Right atrium auricular region (tissue), 2 donors: ENCODE data around the gene RYR1. TPM values are rescaled to one million over a fixed set of nuclear protein-coding genes. Genes with fewer than 3 reads are reported as not detected.

ENCODE experiments used
- DNase-seq: peaks from one replicate; pipeline ENCODE4 v3.0.0-alpha.2; 2019; ENCODE audit warnings: low spot score
- H3K27ac ChIP-seq, 2 donors: fragments of 200-600 bp; sonication (generic); 1 replicate in 1 of 2; 2 replicates in 1 of 2; pipeline ENCODE4 v1.5.1; 2016 to 2019
- H3K27me3 ChIP-seq, 2 donors: fragments of 200-600 bp; sonication (generic); one replicate each; pipeline versions ENCODE4 v1.5.1 to v1.6.0; 2017 to 2019
- H3K36me3 ChIP-seq: fragments of 200-600 bp; sonication (generic); one replicate; pipeline ENCODE4 v1.5.1; 2016
- H3K4me1 ChIP-seq, 2 donors: fragments of 200-600 bp; sonication (generic); one replicate each; pipeline versions ENCODE4 v1.5.1 to v1.6.0; 2017 to 2019
- H3K4me3 ChIP-seq, 2 donors: fragments of 200-600 bp; sonication (generic); 1 replicate in 1 of 2; 2 replicates in 1 of 2; pipeline ENCODE4 v1.5.1; 2017 to 2019; ENCODE audit warnings: mild to moderate bottlenecking in 1 of 2, moderate library complexity in 1 of 2
- H3K9me3 ChIP-seq, 2 donors: fragments of 200-600 bp; sonication (generic); one replicate each; pipeline ENCODE4 v1.5.1; 2019
- total RNA-seq, 2 donors: library from RNA; depleted of rRNA; stranded (reverse); fragments of >200 nt; gene quantifications; one replicate each; pipeline ENCODE4 v1.1.0, GENCODE V29; 2016
- TF ChIP-seq, protein P1 (sequence below), 2 donors: fragments of 200-600 bp; sonication (generic); IDR thresholded peaks; one replicate each; pipeline ENCODE4 v1.5.1; 2019; ENCODE audit warnings: antibody characterized with exemption in 2 of 2

Gene RYR1
- total RNA-seq, 2 donors from 2014 or later = 0.33 to 1.7 TPM

DNA sequence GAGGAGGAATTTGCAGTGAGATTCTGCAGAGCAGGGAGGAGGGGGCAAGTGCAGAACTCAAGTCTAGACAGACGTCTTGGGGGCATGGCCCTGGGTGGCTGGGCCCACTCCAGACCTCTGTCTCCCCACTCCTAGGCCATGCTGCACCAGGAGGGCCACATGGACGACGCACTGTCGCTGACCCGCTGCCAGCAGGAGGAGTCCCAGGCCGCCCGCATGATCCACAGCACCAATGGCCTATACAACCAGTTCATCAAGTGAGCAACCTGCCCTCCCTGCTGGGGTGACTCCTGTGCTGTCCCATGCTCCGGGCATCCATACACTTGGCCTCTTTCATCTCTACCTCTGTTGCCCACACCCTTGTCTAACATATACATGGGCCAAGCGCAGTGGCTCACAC lies 18.1 kb downstream of the RYR1 start:
- no peak overlapping the region for H3K4me3 ChIP-seq
- H3K36me3 ChIP-seq = no peaks in the 10 kb centered on the region
- TF ChIP-seq, protein P1, sequence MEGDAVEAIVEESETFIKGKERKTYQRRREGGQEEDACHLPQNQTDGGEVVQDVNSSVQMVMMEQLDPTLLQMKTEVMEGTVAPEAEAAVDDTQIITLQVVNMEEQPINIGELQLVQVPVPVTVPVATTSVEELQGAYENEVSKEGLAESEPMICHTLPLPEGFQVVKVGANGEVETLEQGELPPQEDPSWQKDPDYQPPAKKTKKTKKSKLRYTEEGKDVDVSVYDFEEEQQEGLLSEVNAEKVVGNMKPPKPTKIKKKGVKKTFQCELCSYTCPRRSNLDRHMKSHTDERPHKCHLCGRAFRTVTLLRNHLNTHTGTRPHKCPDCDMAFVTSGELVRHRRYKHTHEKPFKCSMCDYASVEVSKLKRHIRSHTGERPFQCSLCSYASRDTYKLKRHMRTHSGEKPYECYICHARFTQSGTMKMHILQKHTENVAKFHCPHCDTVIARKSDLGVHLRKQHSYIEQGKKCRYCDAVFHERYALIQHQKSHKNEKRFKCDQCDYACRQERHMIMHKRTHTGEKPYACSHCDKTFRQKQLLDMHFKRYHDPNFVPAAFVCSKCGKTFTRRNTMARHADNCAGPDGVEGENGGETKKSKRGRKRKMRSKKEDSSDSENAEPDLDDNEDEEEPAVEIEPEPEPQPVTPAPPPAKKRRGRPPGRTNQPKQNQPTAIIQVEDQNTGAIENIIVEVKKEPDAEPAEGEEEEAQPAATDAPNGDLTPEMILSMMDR (IDR thresholded peaks at IDR 0.05) = no peak
- H3K27ac ChIP-seq = no peak overlapping the region
- no peaks in the 10 kb centered on the region for H3K27me3 ChIP-seq
- H3K4me1 ChIP-seq = no peaks in the 10 kb centered on the region
- DNase-seq = no peak
- H3K9me3 ChIP-seq = no peaks in the 10 kb centered on the region

DNA sequence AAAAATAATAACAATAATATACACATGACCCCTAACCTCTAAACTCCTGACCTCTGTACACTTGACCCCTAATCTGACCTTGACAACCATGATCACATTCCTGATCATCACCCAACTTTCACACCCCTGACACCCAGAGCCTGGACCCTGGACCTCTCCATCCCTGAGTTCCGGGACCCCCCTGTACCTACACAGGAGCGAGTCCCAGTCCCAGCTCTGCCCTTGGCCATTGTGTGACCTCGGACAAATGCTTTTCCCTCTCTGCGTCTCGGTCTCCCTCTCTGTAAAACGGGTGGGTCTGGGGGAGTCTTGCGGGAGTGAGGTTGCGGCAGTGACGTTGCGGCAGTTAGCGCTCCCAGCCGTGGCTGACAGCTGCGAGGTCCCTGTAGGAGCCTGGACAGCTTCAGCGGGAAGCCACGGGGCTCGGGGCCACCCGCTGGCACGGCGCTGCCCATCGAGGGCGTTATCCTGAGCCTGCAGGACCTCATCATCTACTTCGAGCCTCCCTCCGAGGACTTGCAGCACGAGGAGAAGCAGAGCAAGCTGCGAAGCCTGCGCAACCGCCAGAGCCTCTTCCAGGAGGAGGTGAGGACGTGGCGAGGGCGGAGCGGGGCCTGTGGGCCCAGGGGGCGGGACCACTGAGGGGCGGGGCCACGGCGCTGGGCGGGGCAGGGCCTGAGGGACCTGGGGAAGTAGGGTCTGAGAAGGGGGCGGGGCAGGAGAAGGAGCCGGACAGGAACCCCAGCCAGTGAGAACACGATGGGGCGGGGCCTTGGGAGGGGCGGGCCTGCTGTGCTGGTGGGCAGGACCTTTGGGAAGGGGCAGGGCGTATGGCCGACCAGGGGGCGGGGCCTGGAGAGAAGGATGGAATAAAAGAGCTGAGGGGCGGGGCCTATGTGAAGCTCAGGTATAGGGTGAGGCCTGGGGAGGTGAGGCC lies 19.2 kb downstream of the RYR1 start:
- Histone ChIP-seq H3K27me3 (no peaks in the 10 kb centered on the region), H3K27ac (no peak overlapping the region), H3K4me3 (no peak overlapping the region), H3K36me3 (no peaks in the 10 kb centered on the region), H3K9me3 (no peaks in the 10 kb centered on the region), H3K4me1 (no peaks in the 10 kb centered on the region)
- DNase-seq = no peak
- TF ChIP-seq, protein P1 (IDR thresholded peaks at IDR 0.05) = no peak

DNA sequence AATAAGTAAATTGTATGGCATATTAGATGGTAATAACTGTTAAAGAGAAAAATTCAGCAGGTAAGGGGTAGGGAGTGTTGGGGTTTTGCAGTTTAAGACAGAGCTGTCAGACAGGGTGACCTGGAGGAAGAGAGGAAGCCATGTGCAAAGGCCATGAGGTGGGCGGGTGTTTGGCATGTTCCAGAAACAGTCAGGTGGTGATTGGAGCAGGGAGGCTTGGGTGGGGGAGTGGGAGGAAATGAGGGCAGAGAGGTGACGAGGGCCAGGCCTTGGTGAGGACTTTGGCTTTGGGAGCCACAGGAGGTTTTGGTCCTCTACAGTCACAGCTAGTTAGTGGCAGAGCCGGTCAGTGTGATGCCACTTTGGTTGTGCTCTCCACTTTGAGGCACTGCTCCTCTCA lies 20.1 kb downstream of the RYR1 start:
- TF ChIP-seq, protein P1 (IDR thresholded peaks at IDR 0.05) = no peak
- Histone ChIP-seq H3K9me3 (no peaks in the 10 kb centered on the region), H3K4me1 (no peaks in the 10 kb centered on the region), H3K36me3 (no peaks in the 10 kb centered on the region), H3K4me3 (no peak overlapping the region), H3K27me3 (no peaks in the 10 kb centered on the region), H3K27ac (no peak overlapping the region)
- DNase-seq = no peak

DNA sequence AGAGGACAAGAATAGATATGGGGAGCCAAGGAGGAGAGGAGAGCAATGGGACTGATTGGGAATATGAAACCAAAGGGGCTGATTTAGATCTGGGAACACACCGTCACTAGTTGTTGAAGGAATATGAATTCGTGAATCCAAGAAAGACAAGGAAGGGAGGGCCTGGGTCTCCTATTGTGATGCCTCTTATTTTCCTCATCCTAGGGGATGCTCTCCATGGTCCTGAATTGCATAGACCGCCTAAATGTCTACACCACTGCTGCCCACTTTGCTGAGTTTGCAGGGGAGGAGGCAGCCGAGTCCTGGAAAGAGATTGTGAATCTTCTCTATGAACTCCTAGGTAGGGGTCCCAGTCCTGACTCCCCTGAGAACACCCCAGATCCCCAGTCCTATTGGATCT lies 21.5 kb downstream of the RYR1 start:
- TF ChIP-seq, protein P1 (IDR thresholded peaks at IDR 0.05) = no peak
- DNase-seq = no peak
- Histone ChIP-seq H3K36me3 (no peaks in the 10 kb centered on the region), H3K27me3 (no peaks in the 10 kb centered on the region), H3K4me3 (no peak overlapping the region), H3K9me3 (no peaks in the 10 kb centered on the region), H3K27ac (no peak overlapping the region), H3K4me1 (no peaks in the 10 kb centered on the region)

DNA sequence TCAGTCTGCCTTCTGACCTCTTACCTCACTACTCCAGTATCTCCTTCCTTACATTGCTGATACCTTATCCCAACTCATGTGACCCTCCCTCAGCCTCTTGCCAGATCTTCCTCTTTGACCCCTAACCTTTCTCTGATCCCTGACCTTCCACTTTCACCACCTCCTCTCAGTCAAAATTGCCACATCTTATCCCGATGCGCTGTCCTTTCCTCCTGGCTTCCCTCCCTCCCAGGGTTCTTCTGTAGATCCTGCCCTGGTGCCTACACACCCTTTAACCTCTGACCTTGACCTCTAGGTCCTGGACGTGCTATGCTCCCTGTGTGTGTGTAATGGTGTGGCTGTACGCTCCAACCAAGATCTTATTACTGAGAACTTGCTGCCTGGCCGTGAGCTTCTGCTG lies 23.7 kb downstream of the RYR1 start:
- Histone ChIP-seq H3K4me1 (no peaks in the 10 kb centered on the region), H3K27ac (no peak overlapping the region), H3K9me3 (no peaks in the 10 kb centered on the region), H3K27me3 (no peaks in the 10 kb centered on the region), H3K4me3 (no peak overlapping the region), H3K36me3 (no peaks in the 10 kb centered on the region)
- TF ChIP-seq, protein P1 (IDR thresholded peaks at IDR 0.05) = no peak
- DNase-seq = no peak
